Globus pallidus (tissue), 1 donor: ENCODE data around the gene MGLL.

ENCODE experiments used
- DNase-seq: peaks from one replicate; pipeline ENCODE4 v3.0.0-alpha.2; 2015; ENCODE audit warnings: low spot score

MGLL gene

GRCh38 chr3:127740136-127740915, 82.0 kb downstream of the MGLL start:
- DNase-seq, result no peak

GRCh38 chr3:127739347-127740135, 82.8 kb downstream of the MGLL start:
- DNase-seq, result no peak

GRCh38 chr3:127738192-127738840, 84.0 kb downstream of the MGLL start:
- no peak for DNase-seq

- DNase-seq, result no peak
These were observed 85.3 kb downstream of the MGLL start for GRCh38 chr3:127736801-127737539.

- peak; percentile 38 for DNase-seq
These were observed 86.3 kb downstream of the MGLL start for GRCh38 chr3:127735767-127736693.

- DNase-seq, result peak; percentile 53
These were observed 87.4 kb downstream of the MGLL start for GRCh38 chr3:127734754-127735473.

GRCh38 chr3:127734181-127734720, 88.1 kb downstream of the MGLL start:
- no peak for DNase-seq

- no peak for DNase-seq
These were observed 88.5 kb downstream of the MGLL start for GRCh38 chr3:127733781-127734180.

- DNase-seq, result no peak
These were observed 89.4 kb downstream of the MGLL start for GRCh38 chr3:127732879-127733350.

- DNase-seq, result no peak
These were observed 90.0 kb downstream of the MGLL start for GRCh38 chr3:127732303-127732702.

- DNase-seq, result no peak
These were observed 90.6 kb downstream of the MGLL start for GRCh38 chr3:127731546-127732289.

- DNase-seq, result no peak
These were observed 91.5 kb downstream of the MGLL start for GRCh38 chr3:127730666-127731295.

GRCh38 chr3:127730171-127730570, 92.1 kb downstream of the MGLL start:
- DNase-seq, result no peak

- peak; percentile 46 for DNase-seq
These were observed 92.7 kb downstream of the MGLL start for GRCh38 chr3:127729556-127730056.

GRCh38 chr3:127728417-127729015, 93.8 kb downstream of the MGLL start:
- DNase-seq, result no peak

GRCh38 chr3:127726894-127727293, 95.4 kb downstream of the MGLL start:
- no peak for DNase-seq

GRCh38 chr3:127723011-127723567, 99.2 kb downstream of the MGLL start:
- DNase-seq, result no peak
